ENCODE measurements around the gene ACBD7.

The ACBD7 gene
- total RNA-seq: 0.15 to 1.3 (median 0.82) reads per million in 4 donors

DNA sequence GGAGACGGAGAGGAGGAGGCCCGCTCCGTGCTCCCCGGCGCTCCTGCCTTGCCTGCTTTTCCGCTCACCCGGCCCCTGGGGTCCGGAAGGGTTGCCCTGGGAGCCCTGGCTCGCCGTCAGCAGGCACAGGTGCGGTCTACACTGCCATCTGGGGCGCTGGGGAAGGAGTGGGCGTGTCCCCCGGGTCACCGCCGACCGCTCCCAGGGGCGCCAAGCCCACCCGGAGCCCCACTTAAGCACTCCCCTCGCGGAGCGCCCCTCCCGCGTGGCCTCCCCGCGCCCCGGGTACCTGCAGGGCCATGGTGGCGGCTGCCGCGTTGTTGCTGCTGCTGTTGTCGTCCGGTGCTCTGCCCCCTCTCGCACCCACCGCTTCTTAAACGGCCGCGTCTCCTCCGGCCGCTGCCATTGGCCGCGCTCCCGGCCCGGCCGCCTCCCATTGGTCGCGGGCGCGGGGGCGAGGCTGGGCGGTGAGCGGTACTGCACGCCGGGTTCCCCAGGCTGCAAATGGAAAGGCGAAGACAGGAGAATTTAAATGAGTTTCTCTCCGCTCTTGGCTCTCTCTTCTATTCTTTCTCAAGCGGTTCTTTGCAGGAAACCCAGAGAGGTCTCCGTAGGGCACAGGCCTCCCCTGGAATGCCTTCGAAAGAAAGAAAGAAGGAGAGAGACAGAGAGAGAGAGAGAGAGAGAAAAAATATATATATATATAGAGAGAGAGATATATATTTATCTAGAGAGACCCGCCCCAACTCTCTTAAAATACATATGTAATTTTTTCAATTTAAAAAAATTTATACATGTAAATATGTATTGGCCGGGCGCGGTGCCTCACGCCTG lies at the start of gene ACBD7:
ACBD7 (minus strand) TSS at position 349 of the 834 bp plus-strand sequence; CDS start at position 301, 48 bp downstream.
- DNase-seq: peak; percentile 65 to 84 (median 70)

DNA sequence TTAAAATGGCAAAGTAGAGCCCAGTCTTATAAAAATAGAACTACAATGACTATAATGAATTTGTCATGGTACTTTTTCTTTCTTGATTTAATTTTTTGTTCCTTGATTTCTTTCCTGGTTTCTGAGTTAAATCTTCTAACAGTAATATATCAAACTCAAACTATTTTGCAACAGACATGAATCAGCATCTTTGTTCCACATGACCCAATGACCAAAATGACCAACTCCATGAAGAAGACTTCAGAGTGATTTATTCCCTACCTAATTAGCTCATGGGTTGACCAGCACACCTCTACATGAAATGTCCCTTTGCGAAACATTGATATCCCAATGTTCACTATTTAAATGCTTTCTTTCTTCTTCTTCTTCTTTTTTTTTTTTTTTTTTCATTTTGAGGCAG lies 49.1 kb upstream of the ACBD7 start:
- no peak for DNase-seq

DNA sequence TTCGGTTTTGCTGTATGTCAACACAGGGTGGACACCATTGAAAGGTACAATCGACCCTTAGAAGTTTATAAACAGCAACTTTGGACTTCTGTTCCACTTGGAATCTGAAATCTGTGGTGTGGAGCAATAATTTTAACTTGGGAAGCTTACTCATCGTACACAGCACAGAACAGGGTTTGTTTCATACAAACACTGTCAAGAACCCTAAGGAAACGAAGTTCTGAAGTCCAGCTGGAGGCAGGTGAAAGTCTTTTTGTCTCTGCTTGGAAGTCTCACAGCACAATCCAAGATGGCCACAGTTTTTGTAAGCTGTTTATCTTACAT lies 48.4 kb upstream of the ACBD7 start:
- no peak for DNase-seq

DNA sequence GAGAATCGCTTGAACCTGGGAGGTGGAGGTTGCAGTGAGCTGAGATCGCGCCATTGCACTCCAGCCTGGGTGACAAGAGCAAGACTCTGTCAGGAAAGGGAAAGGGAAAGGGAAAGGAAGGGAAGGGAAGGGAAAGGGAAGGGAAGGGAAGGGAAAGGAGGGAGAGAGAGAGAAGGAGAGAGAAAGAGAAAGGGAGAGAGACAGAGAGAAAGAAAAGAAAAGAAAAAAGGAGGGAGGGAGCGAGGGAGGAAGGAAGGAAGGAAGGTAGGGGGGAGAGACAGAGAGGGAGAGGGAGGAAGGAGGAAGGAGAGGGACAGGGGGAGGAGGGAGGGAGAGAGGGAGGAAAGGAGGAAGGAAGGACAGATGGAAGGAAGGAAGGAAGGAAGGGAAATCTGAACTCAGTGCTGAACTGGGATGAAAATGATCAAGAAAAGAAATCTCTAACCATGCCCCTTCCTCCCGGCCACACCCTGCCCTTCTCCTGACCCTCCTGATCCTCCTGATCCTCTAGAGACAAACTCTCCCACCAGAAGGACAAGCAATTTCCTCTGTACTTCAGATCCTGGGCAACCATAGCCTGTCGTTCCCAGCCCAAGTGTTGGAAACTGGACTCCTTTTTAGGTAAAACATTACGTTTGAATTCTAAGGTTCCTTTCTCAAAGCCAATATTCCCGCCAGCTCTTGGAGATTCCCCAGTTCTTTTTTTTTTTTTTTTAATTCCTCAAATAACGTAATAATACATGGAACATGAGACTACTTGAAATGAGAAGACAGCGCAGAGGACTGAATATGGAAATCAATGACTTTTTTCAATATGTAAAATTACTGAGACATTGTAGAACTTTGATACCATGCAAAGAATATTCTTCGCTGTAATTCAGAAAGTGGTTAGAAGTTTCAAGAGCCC lies 47.8 kb upstream of the ACBD7 start:
- no peak for DNase-seq

- DNase-seq: no peak
These were observed 42.8 kb upstream of the ACBD7 start for GRCh38 chr10:15131330-15131729.

DNA sequence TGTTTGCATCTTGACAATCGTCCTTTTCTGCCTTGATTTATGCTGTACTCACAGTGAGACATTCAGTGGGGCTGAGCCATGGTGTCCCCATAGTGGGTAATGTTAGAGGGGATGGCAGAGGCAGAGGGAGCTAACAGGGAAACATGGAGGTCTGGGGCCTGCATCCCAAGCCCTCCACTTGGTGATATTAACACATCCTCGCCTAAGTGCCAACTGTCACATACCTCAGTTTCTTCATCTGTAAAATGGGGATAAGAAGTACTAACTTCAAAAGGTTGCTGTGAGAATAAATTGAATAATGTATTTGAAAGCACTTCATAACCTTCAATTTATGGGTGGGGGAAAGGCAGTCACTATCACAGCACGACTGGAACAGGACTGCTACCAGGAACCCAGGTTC lies 36.3 kb upstream of the ACBD7 start:
- no peak for DNase-seq

DNA sequence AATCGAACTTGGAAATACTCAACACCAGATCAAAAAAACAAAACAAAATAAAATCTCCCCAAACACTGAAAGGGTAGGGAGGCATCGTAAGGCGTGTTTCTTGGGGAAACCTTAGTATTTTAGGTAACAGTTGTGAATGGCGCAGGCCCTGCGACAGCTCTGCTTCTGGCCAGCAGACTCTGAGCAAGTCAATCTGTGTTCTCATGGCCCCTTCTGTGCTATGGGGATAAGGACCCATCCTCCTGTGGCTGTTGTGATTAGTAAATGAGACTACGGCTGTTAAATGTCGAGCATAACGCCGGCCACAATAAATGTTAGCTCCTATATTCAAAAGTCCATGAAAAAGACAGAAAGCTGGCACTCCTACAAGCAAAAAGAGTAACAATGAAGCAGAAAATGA lies 35.6 kb upstream of the ACBD7 start:
- no peak for DNase-seq

- peak in 1 of 5 donors; percentile 75 for DNase-seq
These were observed 35.2 kb upstream of the ACBD7 start for GRCh38 chr10:15123749-15124184.

GRCh38 chr10:15122477-15123030 lies 34.0 kb upstream of the ACBD7 start:
- no peak for DNase-seq

- no peak for DNase-seq
These were observed 33.1 kb upstream of the ACBD7 start for GRCh38 chr10:15121707-15122106.

- DNase-seq: no peak
These were observed 31.9 kb upstream of the ACBD7 start for GRCh38 chr10:15120523-15120922.

GRCh38 chr10:15118615-15119014 lies 30.0 kb upstream of the ACBD7 start:
- no peak for DNase-seq

- DNase-seq: no peak
These were observed 27.6 kb upstream of the ACBD7 start for GRCh38 chr10:15116225-15116624.

DNA sequence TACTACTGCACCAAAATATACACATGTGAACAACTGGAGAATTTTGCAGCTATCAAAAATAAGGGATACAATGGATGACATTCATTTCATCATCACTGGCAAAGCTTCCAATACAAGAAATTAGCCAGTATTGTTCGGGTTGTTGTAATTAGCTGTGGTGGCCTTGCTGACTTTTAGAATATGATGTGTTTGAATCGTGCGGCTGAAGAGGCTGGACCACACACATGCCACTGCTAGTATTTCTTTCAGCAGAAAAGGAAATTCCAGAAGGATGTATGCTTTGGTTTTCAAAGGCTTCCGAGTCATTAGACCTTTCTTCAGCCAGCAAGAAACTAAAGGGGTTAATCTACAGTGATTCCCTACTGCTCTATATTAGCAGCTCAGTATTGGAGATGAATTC lies 25.2 kb upstream of the ACBD7 start:
- no peak for DNase-seq

DNA sequence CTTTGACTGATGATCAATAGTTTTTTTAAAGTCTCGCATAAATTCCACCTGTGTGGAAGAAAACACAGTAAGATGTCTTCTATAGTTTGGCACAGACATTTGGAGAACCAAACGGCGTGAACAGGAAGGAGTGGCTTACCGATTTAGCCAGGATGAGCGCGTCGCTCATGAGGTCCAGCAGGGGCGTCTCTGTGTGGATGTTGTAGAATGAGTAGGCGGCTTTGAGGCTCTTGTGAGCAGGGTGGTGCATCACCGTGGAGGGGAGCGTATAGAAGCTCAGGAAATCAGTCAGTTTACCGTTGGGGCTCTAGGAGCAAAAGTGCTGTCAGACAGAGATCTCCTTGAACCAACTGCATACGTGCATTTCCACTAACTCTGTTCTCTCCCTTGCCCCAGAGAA lies 24.1 kb upstream of the ACBD7 start:
- peak in 1 of 5 donors; percentile 34 for DNase-seq

GRCh38 chr10:15106352-15107013 lies 17.9 kb upstream of the ACBD7 start:
- DNase-seq: peak; percentile 31 to 60 (median 48)

- DNase-seq: no peak
These were observed 14.9 kb upstream of the ACBD7 start for GRCh38 chr10:15103513-15103912.

- DNase-seq: no peak
These were observed 11.3 kb upstream of the ACBD7 start for GRCh38 chr10:15099886-15100285.

GRCh38 chr10:15097011-15097812 lies 8.6 kb upstream of the ACBD7 start, which contains the start of gene RPP38:
Gene RPP38, plus strand, starts transcription at chr10:15097355. Its CDS starts 5,960 bp downstream, at chr10:15103315.
- peak; percentile 86 to 95 (median 92) for DNase-seq

- DNase-seq: no peak
These were observed 8.1 kb upstream of the ACBD7 start for GRCh38 chr10:15096661-15097010.

DNA sequence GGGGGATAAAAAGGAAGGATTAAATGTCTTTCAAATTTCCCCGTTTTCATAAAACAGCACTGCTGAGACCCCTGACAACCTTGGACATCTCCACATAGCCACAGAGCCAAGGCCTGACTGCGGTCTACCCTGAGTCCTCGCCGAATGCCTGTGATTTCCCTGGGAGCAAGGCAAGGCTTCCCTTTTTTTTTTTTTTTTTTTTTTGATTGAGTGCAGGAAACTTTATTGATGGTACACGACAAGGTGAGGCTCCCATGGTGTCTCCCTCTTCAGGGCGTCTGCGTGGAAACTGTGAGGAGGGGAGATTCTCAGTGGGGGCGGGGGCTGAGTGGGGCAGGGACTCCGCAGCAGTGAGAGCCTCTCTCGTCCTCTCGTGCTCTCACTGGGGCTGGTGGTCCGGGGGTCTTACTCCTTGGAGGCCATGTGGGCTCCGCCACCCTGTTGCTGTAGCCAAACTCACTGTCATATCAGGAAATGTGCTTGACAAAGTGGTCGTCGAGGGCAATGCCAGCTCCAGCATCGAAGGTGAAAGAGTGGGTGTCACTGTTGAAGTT lies 4.4 kb upstream of the ACBD7 start:
- DNase-seq: no peak

DNA sequence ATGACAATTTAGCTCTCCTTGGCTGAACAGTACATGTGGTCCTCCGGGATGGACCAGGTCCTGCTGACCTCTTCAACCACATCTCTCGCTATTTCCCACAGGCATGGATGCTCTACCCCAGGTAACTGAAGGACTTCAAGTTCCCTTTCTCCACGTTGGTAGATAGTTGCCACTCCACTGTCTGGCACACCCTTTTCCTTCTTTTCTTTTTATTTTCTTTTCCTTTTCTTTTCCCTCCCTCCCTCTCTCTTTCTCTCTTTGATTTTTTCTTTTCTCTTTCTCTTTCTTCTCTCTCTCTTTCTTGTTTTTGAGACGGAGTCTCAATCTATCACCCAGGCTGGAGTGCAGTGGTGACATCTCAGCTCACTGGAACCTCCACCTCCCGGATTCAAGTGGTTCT lies 2.8 kb upstream of the ACBD7 start:
- DNase-seq: no peak
